GM21528 (cell line): ENCODE measurements around the gene GOLGA8B.
"Not testable (repeated sequence)": the region's sequence is repeated elsewhere in the genome, so short reads cannot be mapped to it uniquely, and the experiment has no call there.

Source experiments
- ATAC-seq: cut with Tn5 transposase; IDR thresholded peaks from one replicate; pipeline ENCODE4 v1.9.1; 2021; ENCODE audit warnings: mild to moderate bottlenecking, moderate library complexity; ENCODE audit not compliant: unreplicated experiment, low FRiP score

Gene GOLGA8B

DNA sequence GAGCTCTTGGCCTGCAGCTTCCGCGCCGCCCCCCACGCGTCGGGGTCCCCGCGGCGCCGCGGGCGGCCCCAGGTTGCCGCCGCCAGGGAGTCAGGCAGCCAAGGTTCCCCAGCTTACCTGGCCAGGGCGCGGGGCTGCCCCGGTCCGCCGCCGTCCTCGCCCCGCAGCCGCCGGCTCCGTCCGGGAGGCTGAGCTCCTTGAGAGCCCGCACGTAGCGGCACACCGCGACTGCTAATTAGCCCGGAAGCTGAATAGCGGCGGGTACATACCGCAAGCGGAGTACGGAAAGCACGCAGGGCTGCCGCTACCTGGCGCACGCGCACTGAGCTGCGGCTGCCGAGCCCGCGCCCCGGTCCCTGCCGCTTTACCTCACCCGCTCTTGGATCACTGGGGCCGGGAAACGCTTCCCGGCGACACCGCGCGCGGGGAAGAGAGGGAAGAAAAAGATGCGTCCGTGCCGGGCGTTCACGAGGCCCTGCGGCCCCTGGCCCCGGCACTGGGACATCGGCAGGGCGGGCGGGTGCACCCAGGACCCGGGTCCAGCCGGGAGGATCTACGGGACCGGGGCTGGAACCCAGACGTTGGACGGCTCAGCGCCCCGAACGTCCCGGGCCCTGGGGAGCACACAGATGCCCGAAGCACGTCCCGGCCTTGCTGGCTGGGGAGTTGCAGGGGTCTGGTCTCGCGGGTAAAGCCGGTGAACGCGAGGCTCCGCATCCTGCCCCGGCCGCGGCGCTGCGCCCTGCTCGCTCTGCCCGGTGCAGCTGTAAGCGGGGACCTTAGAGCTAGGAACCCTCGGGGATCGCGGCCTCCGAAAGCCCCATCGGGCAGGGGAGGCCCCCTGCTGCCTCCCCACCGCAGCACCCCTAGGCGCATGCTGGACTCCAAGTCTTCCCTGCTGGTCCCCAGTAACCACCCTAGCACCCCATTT lies at the start of gene GOLGA8B:
Gene GOLGA8B, minus strand, starts transcription at position 253 of the 931 bp plus-strand sequence. CDS start 47,739 bp downstream, outside the sequence.
- ATAC-seq = peak; percentile 66

GRCh38 chr15:34633165-34633564 lies 49.7 kb upstream of the GOLGA8B start:
- ATAC-seq = not testable (repeated sequence)

- ATAC-seq = no peak
Measured at GRCh38 chr15:34628577-34629152, 45.2 kb upstream of the GOLGA8B start.

DNA sequence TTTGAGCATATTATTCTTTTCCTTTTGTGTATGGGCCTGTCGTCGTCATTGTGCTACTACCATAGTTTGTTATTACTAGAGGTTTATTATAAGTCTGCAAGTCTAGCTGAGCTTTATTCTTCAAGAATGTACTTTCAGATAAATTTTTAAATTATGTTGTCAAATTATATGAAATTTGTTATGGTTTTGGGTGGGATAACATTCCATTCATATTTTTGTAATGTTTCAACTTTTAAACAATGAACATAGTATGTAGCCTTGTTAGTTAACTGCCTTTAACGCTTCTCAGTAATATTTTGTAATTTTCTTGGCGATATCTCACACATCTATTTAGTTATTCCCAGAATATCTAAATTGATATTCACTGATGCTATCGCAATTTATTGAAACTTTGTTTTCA lies 41.6 kb upstream of the GOLGA8B start:
- ATAC-seq = no peak

DNA sequence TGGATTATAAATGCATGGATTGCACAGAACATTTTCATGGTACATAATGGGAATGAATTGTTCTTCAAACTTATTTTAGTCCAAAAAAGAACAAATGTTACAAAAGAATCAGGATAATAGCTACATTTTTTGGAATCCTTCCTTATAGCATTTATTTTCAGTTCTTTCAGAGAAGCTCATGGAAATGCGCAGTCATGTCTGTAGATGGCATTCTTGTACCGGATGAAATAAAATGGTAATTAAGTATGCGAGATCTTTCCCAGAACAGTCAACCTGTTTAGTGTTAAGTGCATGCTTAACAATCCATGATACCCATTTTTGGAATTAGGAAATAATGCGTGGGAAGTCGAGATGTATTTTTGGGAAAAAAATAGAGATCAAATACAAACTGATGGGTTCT lies 38.2 kb upstream of the GOLGA8B start:
- no peak for ATAC-seq

DNA sequence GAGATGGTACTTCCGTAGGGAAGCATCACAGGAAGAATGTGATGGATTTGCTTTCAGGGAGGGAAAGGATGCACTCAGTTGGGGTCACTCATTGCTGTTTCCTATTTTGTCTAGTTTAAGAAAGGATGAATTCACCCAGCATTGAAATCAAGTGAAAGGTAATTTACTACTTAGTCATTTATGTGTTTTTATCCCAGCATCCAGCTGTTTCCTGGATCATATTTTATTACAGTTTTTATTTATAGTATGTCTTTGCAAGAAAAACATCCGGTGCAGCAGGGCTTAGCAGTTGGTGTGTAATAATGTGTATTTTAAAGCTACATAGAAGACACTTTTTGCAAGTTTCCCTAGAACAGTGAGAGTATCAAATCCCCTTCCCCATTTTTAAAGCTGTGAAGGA lies 37.4 kb upstream of the GOLGA8B start:
- no peak for ATAC-seq

GRCh38 chr15:34620142-34620541 lies 36.7 kb upstream of the GOLGA8B start:
- ATAC-seq = no peak

DNA sequence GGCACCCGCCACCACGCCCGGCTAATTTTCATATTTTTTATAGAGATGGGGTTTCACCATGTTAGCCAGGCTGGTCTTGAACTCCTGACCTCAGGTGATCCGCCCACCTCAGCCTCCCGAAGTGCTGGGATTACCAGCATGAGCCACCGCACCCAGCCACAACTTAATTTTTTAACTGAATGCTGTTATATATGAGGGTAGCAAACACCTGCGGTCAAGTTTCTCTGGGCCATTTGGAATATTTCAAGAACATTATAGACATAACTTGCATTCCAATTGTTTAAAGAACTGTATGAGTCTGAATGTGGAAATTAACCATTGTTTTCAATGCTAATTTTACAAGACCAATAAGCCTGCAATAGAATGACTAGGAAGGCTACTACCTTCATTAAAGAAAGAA lies 35.7 kb upstream of the GOLGA8B start:
- no peak for ATAC-seq

- no peak for ATAC-seq
Measured at GRCh38 chr15:34618073-34618472, 34.6 kb upstream of the GOLGA8B start.

DNA sequence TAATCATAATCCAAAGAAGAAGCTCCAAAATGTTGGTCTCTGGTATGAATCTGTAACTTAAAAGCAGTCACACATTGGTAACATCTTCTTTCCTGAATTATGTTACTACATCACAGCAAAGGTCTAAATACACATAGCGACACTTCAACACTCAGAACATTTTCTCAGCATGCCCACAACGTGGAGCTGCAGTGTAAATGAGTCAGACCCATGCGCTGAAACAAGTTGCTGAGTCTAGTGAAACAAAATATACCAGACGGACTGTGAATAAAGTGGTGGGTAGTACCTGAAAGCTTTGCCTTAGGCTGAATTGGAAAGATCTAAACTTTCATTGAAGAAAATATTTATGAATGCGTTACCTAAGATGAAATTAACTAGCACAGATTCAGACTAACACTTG lies 33.2 kb upstream of the GOLGA8B start:
- no peak for ATAC-seq

DNA sequence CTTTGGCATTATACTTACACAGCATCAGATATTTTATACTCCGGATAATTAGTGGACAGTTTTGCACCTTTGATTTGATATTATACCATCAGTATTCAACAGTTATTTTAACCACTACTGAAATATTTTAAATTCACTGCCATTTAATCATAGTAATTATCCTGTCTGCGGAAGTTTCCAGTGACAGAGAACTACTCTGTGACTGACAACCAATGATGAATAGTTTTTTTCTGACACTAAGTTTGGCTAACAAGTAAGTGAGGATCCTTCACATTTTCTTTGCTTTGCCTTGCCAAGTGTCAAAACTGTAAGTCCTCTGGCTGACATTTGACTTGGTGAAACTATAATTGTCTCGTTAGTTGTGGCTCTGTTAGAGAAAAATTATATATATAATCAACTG lies 30.5 kb upstream of the GOLGA8B start:
- ATAC-seq = no peak

- ATAC-seq = no peak
Measured at GRCh38 chr15:34613301-34613700, 29.9 kb upstream of the GOLGA8B start.

GRCh38 chr15:34610354-34610753 lies 26.9 kb upstream of the GOLGA8B start:
- no peak for ATAC-seq

- ATAC-seq = no peak
Measured at GRCh38 chr15:34609102-34610057, 25.9 kb upstream of the GOLGA8B start.

DNA sequence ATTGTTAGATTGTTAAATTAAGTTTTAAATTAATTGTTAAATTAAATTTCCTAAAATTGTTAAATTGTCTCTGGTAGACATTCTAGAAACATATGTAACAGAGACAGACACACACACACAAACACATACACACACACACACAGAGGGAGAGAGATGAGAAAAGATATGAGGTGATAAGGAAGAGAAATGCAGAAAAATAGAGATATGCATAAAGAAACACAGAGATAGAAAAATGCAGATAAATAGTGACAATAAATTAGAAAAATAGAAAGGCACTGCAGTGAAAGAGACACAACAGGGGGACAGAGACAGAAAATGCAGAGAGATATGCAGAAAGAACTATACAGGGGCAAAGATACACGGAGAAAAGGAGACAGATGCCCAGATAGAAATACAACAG lies 25.1 kb upstream of the GOLGA8B start:
- ATAC-seq = no peak

DNA sequence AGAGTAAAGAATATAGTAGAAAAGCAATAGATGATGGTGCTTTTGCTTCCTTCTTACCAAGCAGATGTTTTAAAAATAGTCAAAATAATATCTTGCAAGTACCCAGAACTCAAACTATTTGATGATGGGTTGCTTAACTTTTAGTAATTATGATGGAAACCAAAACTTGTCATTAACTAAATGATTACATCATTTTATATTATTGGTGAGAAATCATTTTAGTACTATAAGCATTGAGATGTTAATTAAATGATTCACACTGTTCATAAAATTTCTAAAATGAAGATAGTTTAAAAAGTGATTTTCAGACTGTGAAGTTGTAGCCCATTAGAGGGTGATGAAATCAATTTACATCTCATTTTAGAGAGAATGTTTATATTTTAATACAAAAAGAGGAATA lies 24.4 kb upstream of the GOLGA8B start:
- ATAC-seq = no peak

DNA sequence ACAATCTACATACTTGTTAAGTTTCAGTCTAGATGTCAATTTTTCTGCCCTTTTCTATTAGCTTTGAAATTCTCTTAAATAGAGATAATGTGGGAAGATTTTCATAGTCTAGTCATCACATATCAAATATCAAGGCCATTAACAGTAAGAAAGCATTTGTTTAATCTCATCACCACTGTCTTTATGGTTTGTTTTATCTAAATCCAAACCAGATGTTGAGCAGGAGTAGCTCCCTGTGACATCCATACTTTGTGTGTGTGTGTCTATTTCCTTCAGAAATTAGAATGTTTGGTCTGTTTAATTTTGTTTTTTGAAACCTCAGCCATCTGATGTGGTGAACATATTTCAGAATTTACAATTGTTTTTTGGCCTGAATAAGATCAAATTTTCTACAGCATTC lies 23.1 kb upstream of the GOLGA8B start:
- ATAC-seq = no peak

DNA sequence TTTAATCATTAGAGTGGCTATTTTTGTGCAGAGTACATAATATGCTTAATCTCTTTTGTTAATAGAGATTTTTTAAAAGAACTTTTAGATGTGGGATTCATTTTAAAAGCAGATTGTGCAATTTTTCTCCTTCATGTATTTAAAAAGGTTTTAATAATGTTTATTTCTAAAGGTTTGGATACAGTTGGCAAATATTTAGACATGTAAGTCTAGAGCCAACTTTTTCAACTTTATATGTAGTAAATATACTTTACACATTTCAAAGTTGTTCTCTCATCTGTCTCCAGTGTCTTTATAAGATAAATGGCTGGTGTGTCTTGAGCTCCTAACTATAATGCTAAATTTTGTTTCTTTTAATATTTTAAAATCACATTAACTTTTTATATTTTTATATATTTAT lies 22.7 kb upstream of the GOLGA8B start:
- no peak for ATAC-seq

DNA sequence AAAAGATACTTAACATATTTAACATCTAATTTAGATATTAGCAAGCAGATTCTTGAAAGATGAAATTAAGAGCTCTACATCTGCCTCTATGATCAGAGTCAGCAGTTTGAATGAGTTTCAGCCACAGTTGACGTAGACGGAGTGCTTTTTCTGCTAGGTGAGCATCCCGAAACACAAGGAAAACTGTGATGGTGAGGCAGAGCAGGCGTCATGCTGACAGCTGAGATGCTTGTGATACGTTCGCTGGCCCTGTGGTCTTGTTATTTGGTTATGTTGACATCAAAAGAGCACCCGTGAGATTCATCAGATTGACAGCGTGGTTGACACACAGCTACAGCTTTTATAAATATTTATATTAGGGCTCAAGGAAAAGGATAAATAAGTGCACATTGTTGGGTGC lies 19.6 kb upstream of the GOLGA8B start:
- no peak for ATAC-seq

GRCh38 chr15:34600923-34601322 lies 17.5 kb upstream of the GOLGA8B start:
- ATAC-seq = no peak
